SK-N-MC (cell line): Measurements from ENCODE around the gene WWC1.

Experiments used
- EZH2 ChIP-seq: fragments of 200-600 bp; sonication (generic); IDR thresholded peaks from one replicate; pipeline ENCODE4 v1.6.1; 2017; ENCODE audit warnings: antibody characterized with exemption
- POLR2AphosphoS5 ChIP-seq: IDR thresholded peaks from 2 replicates; pipeline ENCODE4 v1.6.1; 2012; ENCODE audit warnings: mild to moderate bottlenecking, low read depth, low read length, borderline replicate concordance

- TF ChIP-seq POLR2AphosphoS5 = no peak
- TF ChIP-seq EZH2 = no peak
These were observed 120.4 kb downstream of the WWC1 start for GRCh38 chr5:168411871-168412270.
